A549 (cell line): ENCODE measurements around the gene NEURL1. TPM values are rescaled to one million over a fixed set of nuclear protein-coding genes. Genes with fewer than 3 reads are reported as not detected.

Experiments
- ATAC-seq, 2 experiments: fragments of 200-7000 bp in 1 of 2; fragments of >200 bp in 1 of 2; cut with Nextera tagmentation in 1 of 2; cut with Tn5 transposase in 1 of 2; 3 replicates each; pipeline versions ENCODE4 v1.8.0 to v1.9.1; 2018 to 2020; ENCODE audit warnings: mild to moderate bottlenecking in 1 of 2, moderate library complexity in 1 of 2
- CTCF ChIA-PET: fragments of 300-600 bp; sonication (Branson Sonifier 250); formaldehyde crosslinking; extraction: SDS; loops from one replicate; lab custom pipeline; 2021; ENCODE audit warnings: antibody characterized with exemption, inconsistent platforms; lab: Yijun Ruan, JAX
- POLR2A ChIA-PET: fragments of 350-600 bp; formaldehyde crosslinking; extraction: SDS; loops from one replicate; lab custom pipeline; 2021; ENCODE audit warnings: antibody characterized with exemption, inconsistent platforms; lab: Yijun Ruan, JAX
- DNase-seq, 2 experiments: peaks; one replicate each; pipeline versions ENCODE4 v3.0.0 to v3.0.0-alpha.2; 2011 to 2016; ENCODE audit warnings: low read depth in 1 of 2, low spot score in 1 of 2
- FAIRE-seq: peaks from 2 replicates; lab custom pipeline; 2011; peaks lifted over from hg19 to GRCh38; lab: Jason Lieb, UNC
- H3K27ac ChIP-seq, 2 experiments: fragments of >200 bp; sonication (Bioruptor Twin); formaldehyde crosslinking; 3 replicates each; pipeline ENCODE4 v1.5.1; 2016 to 2017
- H3K4me1 ChIP-seq: fragments of >200 bp; sonication (Bioruptor Twin); formaldehyde crosslinking; 3 replicates; pipeline ENCODE4 v1.6.1; 2016
- H3K4me2 ChIP-seq: fragments of >200 bp; sonication (Bioruptor Twin); formaldehyde crosslinking; 3 replicates; pipeline ENCODE4 v1.6.1; 2016
- H3K4me3 ChIP-seq: fragments of >200 bp; sonication (Bioruptor Twin); formaldehyde crosslinking; 3 replicates; pipeline ENCODE4 v1.5.1; 2016
- H3K9me3 ChIP-seq: fragments of >200 bp; sonication (Bioruptor Twin); formaldehyde crosslinking; 3 replicates; pipeline ENCODE4 v1.6.1; 2016
- BCL3 ChIP-seq: fragments of >200 bp; sonication (Bioruptor Twin); formaldehyde crosslinking; IDR thresholded peaks from 3 replicates; pipeline ENCODE4 v1.6.1; 2016
- CBX8 ChIP-seq: fragments of 200-600 bp; sonication (generic); IDR thresholded peaks from 2 replicates; pipeline ENCODE4 v1.6.1; 2016
- CHD2 ChIP-seq: fragments of 150-350 bp; IDR thresholded peaks from 2 replicates; pipeline ENCODE4 v1.6.1; 2014; ENCODE audit warnings: low read length; ENCODE audit not compliant: partially characterized antibody
- CTCF ChIP-seq: fragments of >200 bp; sonication (Bioruptor Twin); formaldehyde crosslinking; IDR thresholded peaks from 3 replicates; pipeline ENCODE4 v1.5.1; 2016
- EHF ChIP-seq: fragments of 250-450 bp; sonication (Bioruptor Pico); IDR thresholded peaks from 2 replicates; pipeline ENCODE4 v1.5.0; 2020; ENCODE audit warnings: mild to moderate bottlenecking
- EP300 ChIP-seq, 2 experiments: fragments of >200 bp; sonication (Bioruptor Twin); formaldehyde crosslinking; IDR thresholded peaks; 2 replicates in 1 of 2; 3 replicates in 1 of 2; pipeline ENCODE4 v1.6.1; 2016 to 2017
- ESRRA ChIP-seq: fragments of 150-350 bp; IDR thresholded peaks from 2 replicates; pipeline ENCODE4 v1.6.1; 2014; ENCODE audit warnings: mild to moderate bottlenecking, low read length, borderline replicate concordance
- HEYL ChIP-seq: fragments of 250-450 bp; sonication (Bioruptor Pico); IDR thresholded peaks from 2 replicates; pipeline ENCODE4 v1.8.0; 2021; ENCODE audit warnings: mild to moderate bottlenecking, moderate library complexity
- HOXB13 ChIP-seq: fragments of 250-450 bp; sonication (Bioruptor Pico); IDR thresholded peaks from 2 replicates; pipeline ENCODE4 v1.5.0; 2020; ENCODE audit warnings: low read depth, mild to moderate bottlenecking, moderate library complexity
- KDM5A ChIP-seq: fragments of 200-600 bp; sonication (generic); IDR thresholded peaks from 2 replicates; pipeline ENCODE4 v1.6.1; 2016; ENCODE audit warnings: antibody characterized with exemption, mild to moderate bottlenecking
- MAFK ChIP-seq: fragments of 450-650 bp; IDR thresholded peaks from 2 replicates; pipeline ENCODE4 v1.6.1; 2014; ENCODE audit not compliant: partially characterized antibody
- MAZ ChIP-seq: fragments of 150-350 bp; IDR thresholded peaks from 2 replicates; pipeline ENCODE4 v1.6.1; 2014; ENCODE audit warnings: antibody characterized with exemption, low read depth, low read length, borderline replicate concordance
- MYC ChIP-seq: IDR thresholded peaks from 2 replicates; pipeline ENCODE4 v1.6.1; 2012; ENCODE audit warnings: mild to moderate bottlenecking, inconsistent platforms, low read length, improper control_type of control experiment, borderline replicate concordance
- NFE2L2 ChIP-seq: fragments of 150-350 bp; conservative IDR thresholded peaks from 2 replicates; pipeline ENCODE4 v1.6.1; 2014; ENCODE audit warnings: low read length
- PHF8 ChIP-seq: fragments of 200-600 bp; sonication (generic); IDR thresholded peaks from 2 replicates; pipeline ENCODE4 v1.6.1; 2016; ENCODE audit warnings: low read depth, mild to moderate bottlenecking, antibody characterized with exemption, moderate library complexity, borderline replicate concordance
- POLR2A ChIP-seq: IDR thresholded peaks from 2 replicates; pipeline ENCODE4 v1.6.1; 2012; ENCODE audit warnings: mild to moderate bottlenecking, low read length
- RCOR1 ChIP-seq: fragments of 150-350 bp; IDR thresholded peaks from 2 replicates; pipeline ENCODE4 v1.6.1; 2014; ENCODE audit warnings: antibody characterized with exemption, low read length, low read depth
- SMC3 ChIP-seq: fragments of >200 bp; sonication (Bioruptor Twin); formaldehyde crosslinking; IDR thresholded peaks from 3 replicates; pipeline ENCODE4 v1.6.1; 2018; ENCODE audit warnings: inconsistent platforms
- ZNF302 ChIP-seq: fragments of 250-450 bp; sonication (Bioruptor Pico); IDR thresholded peaks from 2 replicates; pipeline ENCODE4 v1.9.0; 2021; ENCODE audit warnings: inconsistent platforms, mild to moderate bottlenecking, moderate library complexity
- WGBS: methylation state at CpG from one replicate; pipeline ENCODE4 v1.1.6; 2017; ENCODE audit errors: missing lambda C conversion rate; 5-methylcytosine and 5-hydroxymethylcytosine counted together
- polyA plus RNA-seq, 4 experiments: library from polyadenylated mRNA; depleted of rRNA in 3 of 4; stranded (reverse); fragments of >200 nt; fragmentation: RNase III in 1 of 4; extraction: RNeasy Plus Mini Kit Qiagen cat#74134 plus additional on column Dnase treatment in 1 of 4; gene quantifications; 2 replicates in 3 of 4; 3 replicates in 1 of 4; pipeline ENCODE4 v1.2.3, GENCODE V29; 2011 to 2017
- TF ChIP-seq, protein P1 (sequence below): fragments of 200-600 bp; sonication (generic); IDR thresholded peaks from 2 replicates; pipeline ENCODE4 v1.6.1; 2016; ENCODE audit warnings: antibody characterized with exemption, mild to moderate bottlenecking, moderate library complexity
- TF ChIP-seq, protein P2 (sequence below): fragments of >200 bp; sonication (Bioruptor Twin); formaldehyde crosslinking; IDR thresholded peaks from 2 replicates; pipeline ENCODE4 v1.6.1; 2016
- TF ChIP-seq, protein P3 (sequence below): fragments of 450-650 bp; IDR thresholded peaks from 2 replicates; pipeline ENCODE4 v1.6.1; 2014; ENCODE audit warnings: antibody characterized with exemption
- TF ChIP-seq, protein P4 (sequence below): fragments of 150-350 bp; IDR thresholded peaks from 2 replicates; pipeline ENCODE4 v1.6.1; 2014; ENCODE audit warnings: low read depth, mild to moderate bottlenecking, low read length

Gene NEURL1
- polyA plus RNA-seq, 2 of the 4 experiments (the other 2 are of a cell fraction) = 0.06 to 0.37 TPM

DNA sequence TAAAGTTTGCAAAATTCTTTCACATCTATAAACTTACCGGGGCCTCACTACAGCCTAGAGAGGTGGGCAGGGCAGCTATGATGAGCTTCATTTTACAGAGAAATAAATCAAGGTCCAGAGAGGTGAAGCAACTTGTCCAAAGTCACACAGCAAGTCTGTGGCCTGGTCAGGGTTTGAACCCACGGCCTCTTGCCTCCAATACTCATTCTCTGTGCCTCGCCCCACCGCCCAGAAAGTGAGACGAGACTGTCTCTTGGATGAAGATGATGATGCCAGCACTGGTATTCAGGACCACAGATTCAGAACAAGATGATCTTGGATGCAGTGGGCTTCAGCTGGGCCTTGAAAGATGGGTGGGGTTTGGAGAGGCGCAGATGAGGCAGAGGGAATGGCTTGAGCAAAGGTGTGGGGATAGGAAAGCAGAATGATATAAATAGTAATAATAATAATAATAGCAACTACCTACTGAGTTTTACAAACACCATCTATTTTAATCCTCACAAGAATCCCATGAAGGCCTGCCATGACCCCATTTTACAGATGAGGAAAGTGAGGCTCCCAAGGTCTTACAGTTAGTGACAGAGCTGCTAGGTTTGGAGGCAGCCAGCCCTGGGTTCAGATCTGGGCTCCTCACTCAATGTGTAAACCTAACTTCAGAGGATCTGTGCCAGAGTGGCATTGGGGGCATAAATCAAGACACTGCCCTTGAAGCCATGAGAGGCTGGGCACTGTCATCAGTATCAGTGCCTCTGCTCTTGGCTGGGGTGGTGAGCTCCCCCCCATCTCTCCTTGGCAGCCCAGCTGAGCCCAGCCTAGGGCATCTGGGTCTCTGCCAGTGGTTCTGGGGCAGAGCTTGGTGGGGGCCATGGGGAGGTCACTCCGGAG is 70.0 kb downstream of the NEURL1 start:
- 81% methylated on average over 6 of the region's 7 CpGs for WGBS
- H3K4me1 ChIP-seq = no peaks in the 10 kb centered on the region
- H3K27ac ChIP-seq = no peak overlapping the region
- TF ChIP-seq HEYL (CRISPR knock-in tag) (no peak), CHD2 (no peak), PHF8 (no peak), CTCF (no peak), ZNF302 (no peak), MYC (no peak), MAFK (no peak), CBX8 (no peak), ESRRA (no peak), NFE2L2 (no peak), EHF (CRISPR knock-in tag) (no peak), EP300 (IDR thresholded peaks at IDR 0.05) (no peak), RCOR1 (no peak), SMC3 (no peak), HOXB13 (no peak), POLR2A (no peak)
- TF ChIP-seq, protein P1, sequence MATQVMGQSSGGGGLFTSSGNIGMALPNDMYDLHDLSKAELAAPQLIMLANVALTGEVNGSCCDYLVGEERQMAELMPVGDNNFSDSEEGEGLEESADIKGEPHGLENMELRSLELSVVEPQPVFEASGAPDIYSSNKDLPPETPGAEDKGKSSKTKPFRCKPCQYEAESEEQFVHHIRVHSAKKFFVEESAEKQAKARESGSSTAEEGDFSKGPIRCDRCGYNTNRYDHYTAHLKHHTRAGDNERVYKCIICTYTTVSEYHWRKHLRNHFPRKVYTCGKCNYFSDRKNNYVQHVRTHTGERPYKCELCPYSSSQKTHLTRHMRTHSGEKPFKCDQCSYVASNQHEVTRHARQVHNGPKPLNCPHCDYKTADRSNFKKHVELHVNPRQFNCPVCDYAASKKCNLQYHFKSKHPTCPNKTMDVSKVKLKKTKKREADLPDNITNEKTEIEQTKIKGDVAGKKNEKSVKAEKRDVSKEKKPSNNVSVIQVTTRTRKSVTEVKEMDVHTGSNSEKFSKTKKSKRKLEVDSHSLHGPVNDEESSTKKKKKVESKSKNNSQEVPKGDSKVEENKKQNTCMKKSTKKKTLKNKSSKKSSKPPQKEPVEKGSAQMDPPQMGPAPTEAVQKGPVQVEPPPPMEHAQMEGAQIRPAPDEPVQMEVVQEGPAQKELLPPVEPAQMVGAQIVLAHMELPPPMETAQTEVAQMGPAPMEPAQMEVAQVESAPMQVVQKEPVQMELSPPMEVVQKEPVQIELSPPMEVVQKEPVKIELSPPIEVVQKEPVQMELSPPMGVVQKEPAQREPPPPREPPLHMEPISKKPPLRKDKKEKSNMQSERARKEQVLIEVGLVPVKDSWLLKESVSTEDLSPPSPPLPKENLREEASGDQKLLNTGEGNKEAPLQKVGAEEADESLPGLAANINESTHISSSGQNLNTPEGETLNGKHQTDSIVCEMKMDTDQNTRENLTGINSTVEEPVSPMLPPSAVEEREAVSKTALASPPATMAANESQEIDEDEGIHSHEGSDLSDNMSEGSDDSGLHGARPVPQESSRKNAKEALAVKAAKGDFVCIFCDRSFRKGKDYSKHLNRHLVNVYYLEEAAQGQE = no peak
- TF ChIP-seq, protein P2, sequence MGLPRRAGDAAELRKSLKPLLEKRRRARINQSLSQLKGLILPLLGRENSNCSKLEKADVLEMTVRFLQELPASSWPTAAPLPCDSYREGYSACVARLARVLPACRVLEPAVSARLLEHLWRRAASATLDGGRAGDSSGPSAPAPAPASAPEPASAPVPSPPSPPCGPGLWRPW = no peak
- TF ChIP-seq, protein P3, sequence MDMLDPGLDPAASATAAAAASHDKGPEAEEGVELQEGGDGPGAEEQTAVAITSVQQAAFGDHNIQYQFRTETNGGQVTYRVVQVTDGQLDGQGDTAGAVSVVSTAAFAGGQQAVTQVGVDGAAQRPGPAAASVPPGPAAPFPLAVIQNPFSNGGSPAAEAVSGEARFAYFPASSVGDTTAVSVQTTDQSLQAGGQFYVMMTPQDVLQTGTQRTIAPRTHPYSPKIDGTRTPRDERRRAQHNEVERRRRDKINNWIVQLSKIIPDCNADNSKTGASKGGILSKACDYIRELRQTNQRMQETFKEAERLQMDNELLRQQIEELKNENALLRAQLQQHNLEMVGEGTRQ = no peak
- H3K4me3 ChIP-seq = no peak overlapping the region
- POLR2A ChIA-PET = no interaction called here
- CTCF ChIA-PET = interaction anchor here (0.9 to 4.6 kb wide), 18 partner anchors 7 to 147 kb away, joined by 3 to 34 read pairs (median 7); partner anchors contain the start of gene NEURL1
- no peak for FAIRE-seq
- no peaks in the 10 kb centered on the region for H3K9me3 ChIP-seq
- H3K4me2 ChIP-seq = no peak overlapping the region
- no peak for ATAC-seq
- DNase-seq = no peak

- POLR2A ChIA-PET = no interaction called here
- CTCF ChIA-PET = interaction anchor here (0.7 to 4.6 kb wide), 24 partner anchors 8 to 148 kb away, joined by 3 to 34 read pairs (median 5); partner anchors contain the start of gene NEURL1
- FAIRE-seq = no peak
- H3K4me3 ChIP-seq = no peak overlapping the region
- H3K4me2 ChIP-seq = no peak overlapping the region
- no peaks in the 10 kb centered on the region for H3K9me3 ChIP-seq
- no peaks in the 10 kb centered on the region for H3K4me1 ChIP-seq
- 48% methylated on average over 5 of the region's 7 CpGs for WGBS
- no peak for DNase-seq
- no peak overlapping the region for H3K27ac ChIP-seq
- peak in 1 of 2 experiments; percentile 30; a peak in 3 of 6 replicates for ATAC-seq
- no peak for TF ChIP-seq MAZ
- no peak for TF ChIP-seq BCL3
- no peak for TF ChIP-seq KDM5A
- no peak for TF ChIP-seq ESRRA
- TF ChIP-seq, protein P1 = no peak
- TF ChIP-seq, protein P4, sequence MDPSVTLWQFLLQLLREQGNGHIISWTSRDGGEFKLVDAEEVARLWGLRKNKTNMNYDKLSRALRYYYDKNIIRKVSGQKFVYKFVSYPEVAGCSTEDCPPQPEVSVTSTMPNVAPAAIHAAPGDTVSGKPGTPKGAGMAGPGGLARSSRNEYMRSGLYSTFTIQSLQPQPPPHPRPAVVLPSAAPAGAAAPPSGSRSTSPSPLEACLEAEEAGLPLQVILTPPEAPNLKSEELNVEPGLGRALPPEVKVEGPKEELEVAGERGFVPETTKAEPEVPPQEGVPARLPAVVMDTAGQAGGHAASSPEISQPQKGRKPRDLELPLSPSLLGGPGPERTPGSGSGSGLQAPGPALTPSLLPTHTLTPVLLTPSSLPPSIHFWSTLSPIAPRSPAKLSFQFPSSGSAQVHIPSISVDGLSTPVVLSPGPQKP = no peak
These were observed 70.6 kb downstream of the NEURL1 start for GRCh38 chr10:103564116-103564501.
